Endothelial cell of umbilical vein (primary cell): ENCODE results near the gene SLC10A7. TPM values are rescaled to one million over a fixed set of nuclear protein-coding genes. Genes with fewer than 3 reads are reported as not detected.

Experiments used
- BruUV-seq: library from RNA; stranded (reverse); fragments of 400-500 nt; replicated peaks from 2 replicates; lab custom pipeline; 2021; lab: Mats Ljungman, UMichigan
- CTCF ChIA-PET: fragments of 300-600, 350-600 bp; sonication (Branson Sonifier 250); formaldehyde crosslinking; loops from one replicate; lab custom pipeline; 2021; ENCODE audit warnings: antibody characterized with exemption, inconsistent platforms; lab: Charles Lee
- POLR2A ChIA-PET: fragments of 300-600, 350-600 bp; sonication (Branson Sonifier 250); formaldehyde crosslinking; loops from one replicate; lab custom pipeline; 2021; ENCODE audit warnings: antibody characterized with exemption, inconsistent platforms; lab: Charles Lee
- DNase-seq: peaks from one replicate; pipeline ENCODE4 v3.0.0-alpha.2; 2011; ENCODE audit warnings: low read depth, low spot score
- FAIRE-seq: peaks from 2 replicates; lab custom pipeline; 2011; peaks lifted over from hg19 to GRCh38; lab: Jason Lieb, UNC
- H2AFZ ChIP-seq: 2 replicates; pipeline ENCODE4 v1.6.0; 2012; ENCODE audit warnings: low read depth, low read length, control low read depth, inconsistent platforms
- H3K27ac ChIP-seq: 2 replicates; pipeline ENCODE4 v1.5.1; 2011; ENCODE audit warnings: low read depth, mild to moderate bottlenecking, control low read depth, low read length, moderate library complexity; ENCODE audit not compliant: insufficient read depth
- H3K27me3 ChIP-seq, 2 experiments: 2 replicates each; pipeline versions ENCODE4 v1.6.0 to v1.6.1; 2011; ENCODE audit warnings: low read length in 2 of 2, mixed read lengths in 1 of 2; ENCODE audit not compliant: control insufficient read depth in 2 of 2, insufficient read depth in 2 of 2
- H3K36me3 ChIP-seq, 2 experiments: 2 replicates in 1 of 2; 3 replicates in 1 of 2; pipeline ENCODE4 v1.5.1; 2011; ENCODE audit warnings: low read length in 2 of 2, mild to moderate bottlenecking in 1 of 2, moderate library complexity in 1 of 2; ENCODE audit not compliant: control insufficient read depth in 2 of 2, insufficient read depth in 2 of 2; ENCODE audit errors: extremely low read depth in 1 of 2
- H3K4me1 ChIP-seq: 3 replicates; pipeline ENCODE4 v1.5.1; 2011; ENCODE audit warnings: mild to moderate bottlenecking, low read length; ENCODE audit not compliant: control insufficient read depth, insufficient read depth; ENCODE audit errors: extremely low read depth
- H3K4me2 ChIP-seq: 2 replicates; pipeline ENCODE4 v1.6.1; 2011; ENCODE audit warnings: low read length, control low read depth, mixed read lengths; ENCODE audit not compliant: insufficient read depth
- H3K4me3 ChIP-seq, 3 experiments: fragments of 200-600 bp in 1 of 3; sonication (generic), shearing (Covaris generic) in 1 of 3; replicated peaks in 1 of 3; 2 replicates each; pipeline ENCODE4 v1.5.1; 2011 to 2016; ENCODE audit warnings: control low read depth in 3 of 3, low read length in 3 of 3, mild to moderate bottlenecking in 2 of 3, inconsistent platforms in 1 of 3, low read depth in 1 of 3, moderate library complexity in 1 of 3; ENCODE audit not compliant: insufficient read depth in 1 of 3
- H3K79me2 ChIP-seq: 2 replicates; pipeline ENCODE4 v1.6.0; 2012; ENCODE audit warnings: low read length, inconsistent platforms; ENCODE audit not compliant: control insufficient read depth, insufficient read depth
- H3K9ac ChIP-seq: replicated peaks from 2 replicates; pipeline ENCODE3; 2011; ENCODE audit warnings: low read length, control low read depth; ENCODE audit not compliant: insufficient read depth; ENCODE audit errors: extremely low read depth
- H3K9me1 ChIP-seq: replicated peaks from 3 replicates; pipeline ENCODE4 v1.6.0; 2011; ENCODE audit warnings: mild to moderate bottlenecking, low read length; ENCODE audit not compliant: control insufficient read depth, insufficient read depth; ENCODE audit errors: extremely low read depth
- H3K9me3 ChIP-seq: replicated peaks from 2 replicates; pipeline ENCODE4 v1.5.1; 2012; ENCODE audit warnings: low read length, inconsistent platforms; ENCODE audit not compliant: control insufficient read depth, insufficient read depth
- H4K20me1 ChIP-seq: replicated peaks from 2 replicates; pipeline ENCODE3; 2011; ENCODE audit warnings: mild to moderate bottlenecking, low read length; ENCODE audit not compliant: control insufficient read depth, insufficient read depth; ENCODE audit errors: extremely low read depth
- CTCF ChIP-seq, 2 donors: IDR thresholded peaks; 1 replicate in 1 of 2; 2 replicates in 1 of 2; pipeline ENCODE4 v1.5.1; 2011; ENCODE audit warnings: low read length in 2 of 2, mild to moderate bottlenecking in 2 of 2, moderate library complexity in 2 of 2, control low read depth in 1 of 2, inconsistent platforms in 1 of 2, low read depth in 1 of 2; ENCODE audit not compliant: insufficient read depth in 1 of 2; ENCODE audit errors: extremely low read depth in 1 of 2
- EZH2 ChIP-seq: IDR thresholded peaks from 2 replicates; pipeline ENCODE4 v1.6.1; 2012; ENCODE audit warnings: borderline replicate concordance, low read depth, mild to moderate bottlenecking, moderate library complexity, low read length, inconsistent platforms; ENCODE audit not compliant: severe bottlenecking
- FOS ChIP-seq: IDR thresholded peaks from 2 replicates; pipeline ENCODE4 v1.6.1; 2011; ENCODE audit warnings: mild to moderate bottlenecking, low read length, moderate library complexity, borderline replicate concordance; ENCODE audit not compliant: insufficient read depth
- GATA2 ChIP-seq: IDR thresholded peaks from 2 replicates; pipeline ENCODE4 v1.7.0; 2011; ENCODE audit warnings: low read depth, mild to moderate bottlenecking, moderate library complexity, mixed read lengths, low read length; ENCODE audit not compliant: insufficient read length, insufficient read depth
- JUN ChIP-seq: IDR thresholded peaks from 2 replicates; pipeline ENCODE4 v1.6.1; 2011; ENCODE audit warnings: borderline replicate concordance, low read depth; ENCODE audit not compliant: insufficient read length, insufficient read depth
- MAX ChIP-seq: IDR thresholded peaks from 2 replicates; pipeline ENCODE4 v1.6.1; 2011; ENCODE audit not compliant: insufficient read depth, insufficient read length
- MYC ChIP-seq: IDR thresholded peaks from one replicate; pipeline ENCODE4 v1.6.1; 2011; ENCODE audit warnings: mild to moderate bottlenecking, low read depth, low read length
- POLR2A ChIP-seq: IDR thresholded peaks from 2 replicates; pipeline ENCODE4 v1.6.1; 2012; ENCODE audit warnings: low read depth, mild to moderate bottlenecking, control low read depth, low read length
- POLR2AphosphoS5 ChIP-seq: IDR thresholded peaks from 2 replicates; pipeline ENCODE4 v1.6.1; 2012; ENCODE audit warnings: low read depth, mild to moderate bottlenecking, control low read depth, low read length, moderate library complexity; ENCODE audit not compliant: insufficient read depth
- dilution Hi-C: fragments of 300-500 bp; cut with MboI; formaldehyde crosslinking; loops from one replicate; pipeline ENCODE4 v1.15.0; 2019; ENCODE audit warnings: low sequenced_read_pairs; ENCODE audit not compliant: extremely low pct_ligation_motif_present
- intact Hi-C: fragments of 100-400 bp; cut with micrococcal nuclease; formaldehyde crosslinking; loops from one replicate; pipeline ENCODE4 v1.10.0; 2022
- polyA plus RNA-seq, 4 experiments: library from polyadenylated mRNA; depleted of rRNA in 3 of 4; stranded (reverse) in 3 of 4; unstranded in 1 of 4; fragments of >200 nt; gene quantifications; 2 replicates each; pipeline versions ENCODE4 v1.2.1 to v1.2.3, GENCODE V29; 2011 to 2012; ENCODE audit warnings: missing spikeins in 1 of 4
- total RNA-seq: library from RNA; stranded (reverse); gene quantifications from 2 replicates; pipeline ENCODE4 v1.2.3, GENCODE V29; 2021

Gene SLC10A7
- total and polyA plus RNA-seq, 2 donors (not counting 3 experiments of a cell fraction or from before 2014, with no cell fraction given) = 13.6 to 20.4 TPM

- H3K27me3 ChIP-seq = no peaks in the 10 kb centered on the region
- FAIRE-seq (no peak), DNase-seq (no peak)
- H3K36me3 ChIP-seq = no peaks in the 10 kb centered on the region
- intact Hi-C loops (no loop called here), dilution Hi-C loops (no loop called here)
- no peak overlapping the region for H3K27ac ChIP-seq
- H3K4me1 ChIP-seq = peaks cover 7% of the 10 kb centered on the region
- CTCF ChIA-PET = no interaction called here
- H4K20me1 ChIP-seq = no peaks in the 10 kb centered on the region
- no peak overlapping the region for H3K9ac ChIP-seq
- no peak overlapping the region for H3K4me3 ChIP-seq
- BruUV-seq = no TSS peak
- H3K9me1 ChIP-seq = no peaks in the 10 kb centered on the region
- TF ChIP-seq GATA2 (no peak), EZH2 (no peak), JUN (no peak), MAX (no peak), FOS (no peak), POLR2AphosphoS5 (no peak), POLR2A (no peak), MYC (no peak), CTCF (IDR thresholded peaks at IDR 0.05; ENCODE audit: extremely low read depth in 1 of 2, insufficient read depth in 1 of 2, low read depth in 1 of 2, low read length in 2 of 2) (no peak)
- POLR2A ChIA-PET = no interaction called here
- no peaks in the 10 kb centered on the region for H3K9me3 ChIP-seq
- no peak overlapping the region for H2AFZ ChIP-seq
- no peak overlapping the region for H3K4me2 ChIP-seq
- H3K79me2 ChIP-seq = no peaks in the 10 kb centered on the region
These were observed 285.5 kb downstream of the SLC10A7 start for GRCh38 chr4:146236216-146236615.
